GM12892 (cell line): ENCODE results near the gene SLC48A1.

Source experiments
- POLR2A ChIP-seq: IDR thresholded peaks from 2 replicates; pipeline ENCODE4 v1.6.1; 2011; ENCODE audit warnings: low read depth, low read length, control low read depth
- POLR2AphosphoS5 ChIP-seq: IDR thresholded peaks from 2 replicates; pipeline ENCODE4 v1.6.1; 2011; ENCODE audit warnings: low read depth, low read length, control low read depth
- TAF1 ChIP-seq: IDR thresholded peaks from 2 replicates; pipeline ENCODE4 v1.6.1; 2011; ENCODE audit warnings: low read depth, mild to moderate bottlenecking, control low read depth, low read length, borderline replicate concordance

- TF ChIP-seq POLR2AphosphoS5 (no peak), POLR2A (no peak), TAF1 (no peak)
Measured at GRCh38 chr12:47725893-47726292, 47.1 kb upstream of the SLC48A1 start.
